ENCODE results near the gene HTN3. TPM values are rescaled to one million over a fixed set of nuclear protein-coding genes. Genes with fewer than 3 reads are reported as not detected.

The HTN3 gene
- not detected in 2 replicates for total RNA-seq

DNA sequence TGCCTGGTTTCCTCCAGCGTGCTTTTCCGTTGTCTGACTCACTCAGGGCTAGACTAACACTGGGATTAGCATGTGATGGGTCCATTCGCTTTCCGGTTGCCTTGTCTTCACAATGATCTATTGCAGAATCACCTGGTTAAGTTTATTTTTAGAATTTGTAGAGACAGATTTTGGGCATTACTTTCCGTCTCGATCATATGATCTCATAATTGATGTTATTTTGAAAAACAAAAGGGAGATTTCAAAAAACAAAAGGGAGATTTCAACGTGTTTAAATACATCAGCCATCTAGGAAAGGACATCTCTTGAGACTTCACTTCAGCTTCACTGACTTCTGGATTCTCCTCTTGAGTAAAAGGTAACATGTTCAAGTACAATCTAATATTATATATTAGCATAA, at the start of gene HTN3:
Gene HTN3 (plus strand): TSS at position 301 of the 400 bp plus-strand sequence. CDS start 2,282 bp downstream, outside the sequence.

DNA sequence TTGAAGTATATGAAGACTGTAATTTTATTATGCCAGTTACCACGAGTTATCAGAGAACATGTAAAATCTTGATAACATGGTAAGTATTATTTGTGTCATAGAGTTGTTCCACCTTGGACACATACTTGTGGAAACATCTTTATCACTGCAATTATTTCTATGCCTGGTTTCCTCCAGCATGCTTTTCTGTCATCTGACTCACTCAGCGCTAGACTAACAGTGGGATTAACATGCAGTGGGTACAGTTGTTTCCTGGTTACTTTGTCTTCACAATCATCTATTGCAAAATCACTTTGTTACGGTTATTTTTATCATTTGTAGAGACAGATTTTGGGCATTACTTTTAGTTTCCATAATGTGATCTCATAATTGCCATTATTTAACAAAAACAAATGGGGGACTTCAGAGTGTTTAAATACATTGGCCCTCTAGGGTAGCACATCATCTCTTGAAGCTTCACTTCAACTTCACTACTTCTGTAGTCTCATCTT, 32.7 kb upstream of the HTN3 start, which contains the start of gene STATH:
Gene STATH (plus strand): TSS at position 441 of the 491 bp plus-strand sequence. CDS start 2,472 bp downstream, outside the sequence.

DNA sequence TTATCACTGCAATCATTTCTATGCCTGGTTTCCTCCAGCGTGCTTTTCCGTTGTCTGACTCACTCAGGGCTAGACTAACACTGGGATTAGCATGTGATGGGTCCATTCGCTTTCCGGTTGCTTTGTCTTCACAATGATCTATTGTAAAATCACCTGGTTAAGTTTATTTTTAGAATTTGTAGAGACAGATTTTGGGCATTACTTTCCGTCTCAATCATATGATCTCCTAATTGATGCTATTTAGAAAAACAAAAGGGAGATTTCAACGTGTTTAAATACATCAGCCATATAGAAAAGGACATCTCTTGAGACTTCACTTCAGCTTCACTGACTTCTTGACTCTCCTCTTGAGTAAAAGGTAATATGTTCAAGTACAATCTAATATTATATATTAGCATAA, 21.9 kb downstream of the HTN3 start, which contains the start of gene HTN1:
Gene HTN1 (plus strand): TSS at position 301 of the 400 bp plus-strand sequence. CDS start 2,639 bp downstream, outside the sequence.

Other genes starting within 250 kb of the HTN3 start
- gene SULT1E1, start 168.3 kb upstream of the HTN3 start, total RNA-seq = 0.22 and 0.52 TPM in 2 replicates
- not detected in 2 replicates for gene CSN1S1, start 97.4 kb upstream of the HTN3 start, total RNA-seq
- gene CSN2, start 62.7 kb upstream of the HTN3 start, total RNA-seq = not detected in 2 replicates
- not detected in 2 replicates for gene STATH, start 32.5 kb upstream of the HTN3 start, total RNA-seq
- gene HTN1, start 22.0 kb downstream of the HTN3 start, total RNA-seq = not detected in 2 replicates
- gene PRR27, start 125.8 kb downstream of the HTN3 start, total RNA-seq = not detected in 2 replicates
- not detected in 2 replicates for gene ODAM, start 167.3 kb downstream of the HTN3 start, total RNA-seq
- not detected in 2 replicates for gene FDCSP, start 197.7 kb downstream of the HTN3 start, total RNA-seq
- not detected in 2 replicates for gene CSN3, start 214.1 kb downstream of the HTN3 start, total RNA-seq